Endothelial cell (in vitro differentiated cells): Measurements from ENCODE around the gene ADCY6. TPM values are rescaled to one million over a fixed set of nuclear protein-coding genes. Genes with fewer than 3 reads are reported as not detected.

Experiments
- DNase-seq: peaks from one replicate; pipeline ENCODE4 v3.0.0; 2021; ENCODE audit warnings: low spot score
- H3K27ac Mint-ChIP-seq: one replicate; pipeline ENCODE4 v1.8.0; 2021; ENCODE audit warnings: mixed read lengths, inconsistent platforms; ENCODE audit not compliant: unreplicated experiment
- H3K27me3 Mint-ChIP-seq: one replicate; pipeline ENCODE4 v1.8.0; 2021; ENCODE audit warnings: mild to moderate bottlenecking, moderate library complexity, mixed read lengths, inconsistent platforms; ENCODE audit not compliant: unreplicated experiment
- H3K36me3 Mint-ChIP-seq: one replicate; pipeline ENCODE4 v1.8.0; 2021; ENCODE audit warnings: mild to moderate bottlenecking, low read depth, mixed read lengths, inconsistent platforms; ENCODE audit not compliant: unreplicated experiment
- H3K4me1 Mint-ChIP-seq: one replicate; pipeline ENCODE4 v1.8.0; 2021; ENCODE audit warnings: mild to moderate bottlenecking, mixed read lengths, inconsistent platforms; ENCODE audit not compliant: unreplicated experiment
- H3K4me3 Mint-ChIP-seq: one replicate; pipeline ENCODE4 v1.8.0; 2021; ENCODE audit warnings: mild to moderate bottlenecking, mixed read lengths, inconsistent platforms; ENCODE audit not compliant: unreplicated experiment
- H3K9me3 Mint-ChIP-seq: one replicate; pipeline ENCODE4 v1.8.0; 2021; ENCODE audit warnings: mixed read lengths, inconsistent platforms; ENCODE audit not compliant: unreplicated experiment
- total RNA-seq: library from RNA; stranded (reverse); fragmentation: NEBNext Ultra II Directional; extraction: Animal tissue kit (Norgen Biotek cat#: 25700); gene quantifications from one replicate; pipeline ENCODE4 v1.2.1, GENCODE V29; 2021; ENCODE audit not compliant: unreplicated experiment
- TF ChIP-seq, protein P1 (sequence below): fragments of 200-600 bp; sonication (generic); IDR thresholded peaks from one replicate; pipeline ENCODE4 v1.5.0; 2021; ENCODE audit warnings: antibody characterized with exemption; ENCODE audit not compliant: unreplicated experiment

The ADCY6 gene
- total RNA-seq, 1 donor from 2014 or later = 31.6 TPM

DNA sequence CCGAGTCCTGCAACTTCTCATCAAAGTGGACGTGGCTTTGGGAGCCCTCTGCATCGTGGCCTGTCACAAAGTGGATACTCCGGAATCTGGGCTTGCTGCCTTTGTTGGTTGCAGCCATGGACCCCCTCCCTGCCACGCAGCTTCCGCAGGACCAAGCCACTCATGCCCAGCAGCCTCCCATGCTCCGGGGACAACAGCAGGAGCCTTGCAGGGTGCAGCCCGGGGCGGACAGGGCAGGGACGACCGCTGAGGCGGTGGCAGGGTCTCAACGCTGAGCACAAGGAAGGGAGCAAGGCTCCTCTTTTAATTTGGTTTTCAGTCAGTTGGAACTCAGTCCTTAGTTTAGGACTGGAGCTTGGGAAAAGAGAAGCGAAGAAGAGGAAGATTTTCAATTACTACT, 12.1 kb upstream of the ADCY6 start:
- H3K4me3 Mint-ChIP-seq = no peak overlapping the region

DNA sequence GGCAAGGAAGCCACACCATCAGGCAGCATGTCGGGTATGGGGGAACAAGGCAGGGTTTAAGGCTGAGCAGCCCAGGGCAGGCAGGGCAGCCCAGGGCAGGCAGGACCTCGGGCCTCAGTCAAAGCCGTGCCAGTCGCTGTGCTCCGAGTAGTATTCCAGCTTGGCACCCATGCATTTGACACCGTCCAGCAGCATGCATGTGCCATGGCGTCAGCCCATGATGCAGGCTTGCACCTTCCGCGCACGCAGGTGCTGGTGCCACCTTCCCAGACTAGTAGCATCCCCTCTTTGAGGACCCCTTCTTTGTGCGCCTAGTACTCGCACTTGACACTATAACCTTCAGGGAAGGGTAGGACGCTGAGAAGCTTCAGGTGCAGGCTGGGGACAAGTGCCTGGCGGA, 11.6 kb upstream of the ADCY6 start:
- Mint-ChIP-seq H3K27me3 (no peaks in the 10 kb centered on the region), H3K4me1 (peaks cover 10% of the 10 kb centered on the region), H3K27ac (no peak overlapping the region), H3K36me3 (no peaks in the 10 kb centered on the region), H3K4me3 (no peak overlapping the region), H3K9me3 (no peaks in the 10 kb centered on the region)
- TF ChIP-seq, protein P1, sequence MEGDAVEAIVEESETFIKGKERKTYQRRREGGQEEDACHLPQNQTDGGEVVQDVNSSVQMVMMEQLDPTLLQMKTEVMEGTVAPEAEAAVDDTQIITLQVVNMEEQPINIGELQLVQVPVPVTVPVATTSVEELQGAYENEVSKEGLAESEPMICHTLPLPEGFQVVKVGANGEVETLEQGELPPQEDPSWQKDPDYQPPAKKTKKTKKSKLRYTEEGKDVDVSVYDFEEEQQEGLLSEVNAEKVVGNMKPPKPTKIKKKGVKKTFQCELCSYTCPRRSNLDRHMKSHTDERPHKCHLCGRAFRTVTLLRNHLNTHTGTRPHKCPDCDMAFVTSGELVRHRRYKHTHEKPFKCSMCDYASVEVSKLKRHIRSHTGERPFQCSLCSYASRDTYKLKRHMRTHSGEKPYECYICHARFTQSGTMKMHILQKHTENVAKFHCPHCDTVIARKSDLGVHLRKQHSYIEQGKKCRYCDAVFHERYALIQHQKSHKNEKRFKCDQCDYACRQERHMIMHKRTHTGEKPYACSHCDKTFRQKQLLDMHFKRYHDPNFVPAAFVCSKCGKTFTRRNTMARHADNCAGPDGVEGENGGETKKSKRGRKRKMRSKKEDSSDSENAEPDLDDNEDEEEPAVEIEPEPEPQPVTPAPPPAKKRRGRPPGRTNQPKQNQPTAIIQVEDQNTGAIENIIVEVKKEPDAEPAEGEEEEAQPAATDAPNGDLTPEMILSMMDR = no peak
- DNase-seq = no peak

More for the DNA sequence above, 12.1 kb upstream of the ADCY6 start:
- Mint-ChIP-seq H3K27ac (peak overlapping the region; percentile 70), H3K36me3 (no peaks in the 10 kb centered on the region), H3K9me3 (no peaks in the 10 kb centered on the region), H3K27me3 (no peaks in the 10 kb centered on the region), H3K4me1 (peaks cover 10% of the 10 kb centered on the region)
- TF ChIP-seq, protein P1 = no peak
- no peak for DNase-seq

DNA sequence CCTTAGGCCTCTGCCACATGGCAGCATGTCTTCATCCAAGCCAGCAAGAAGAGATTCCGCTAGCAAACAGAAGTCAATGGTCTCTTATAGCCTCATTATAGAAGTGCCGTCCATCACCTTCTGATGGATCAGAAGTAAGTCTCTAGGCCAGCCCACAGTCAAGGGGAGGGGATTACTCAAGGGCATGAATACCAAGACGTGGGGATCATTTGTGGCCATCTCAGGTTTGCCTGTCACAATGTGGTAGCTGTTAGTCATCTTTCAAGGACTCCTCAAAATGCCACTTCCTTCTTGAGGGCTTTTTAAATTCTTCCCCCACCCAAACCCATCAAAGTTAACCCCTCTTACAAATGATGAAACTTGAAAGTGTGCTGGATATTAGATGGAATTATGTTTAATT, 8.1 kb upstream of the ADCY6 start:
- Mint-ChIP-seq H3K36me3 (no peaks in the 10 kb centered on the region), H3K27me3 (peaks cover 5% of the 10 kb centered on the region), H3K27ac (no peak overlapping the region), H3K4me1 (peaks cover 10% of the 10 kb centered on the region), H3K4me3 (no peak overlapping the region), H3K9me3 (no peaks in the 10 kb centered on the region)
- DNase-seq = no peak
- TF ChIP-seq, protein P1 = no peak

DNA sequence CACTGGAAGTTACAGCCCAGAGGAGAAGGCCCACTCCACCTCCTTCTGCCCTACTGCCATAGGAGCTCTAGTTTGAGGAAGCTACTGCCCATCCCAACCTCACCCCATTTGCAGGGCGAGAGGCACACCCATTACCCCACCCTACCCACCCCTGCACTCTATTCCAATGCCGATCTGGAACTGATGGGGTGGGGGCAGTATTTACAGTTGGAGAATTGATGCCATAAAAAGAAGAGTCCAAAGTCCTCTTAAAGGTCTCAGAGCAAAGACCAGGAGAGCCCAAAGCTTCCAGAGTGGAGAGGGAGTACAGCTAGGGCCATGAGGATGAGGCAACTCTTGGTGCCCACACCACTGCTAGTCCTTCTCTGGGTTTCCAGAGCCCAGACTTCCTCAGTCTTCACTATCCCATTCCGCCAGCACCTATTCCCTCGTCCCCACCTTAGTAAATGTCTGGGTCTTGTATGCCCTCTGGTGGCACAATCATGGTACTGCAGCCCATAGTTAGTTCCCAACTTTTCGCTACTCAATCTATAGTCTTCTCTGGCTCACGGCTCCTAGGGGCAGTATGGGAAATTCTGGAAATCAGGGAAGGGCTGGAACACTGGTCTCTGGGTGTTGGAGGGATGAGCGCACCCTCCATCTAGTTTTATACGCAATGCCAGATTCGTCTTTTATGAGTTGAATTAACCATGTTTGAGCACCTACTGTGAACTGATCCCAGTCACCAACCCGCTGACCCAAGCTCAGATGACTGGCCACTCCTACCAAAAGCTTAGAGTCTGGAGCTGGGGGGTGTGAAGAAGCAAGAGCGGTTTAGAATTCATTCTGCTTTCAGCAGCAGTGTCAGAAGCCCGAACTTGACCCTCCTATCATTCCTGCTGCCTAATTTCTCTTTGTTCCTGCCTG, 6.9 kb upstream of the ADCY6 start:
- Mint-ChIP-seq H3K9me3 (no peaks in the 10 kb centered on the region), H3K27me3 (peaks cover 5% of the 10 kb centered on the region), H3K4me3 (peak overlapping the region; percentile 1), H3K36me3 (no peaks in the 10 kb centered on the region), H3K27ac (no peak overlapping the region), H3K4me1 (peaks cover 3% of the 10 kb centered on the region)
- peak; percentile 69 for DNase-seq
- TF ChIP-seq, protein P1 = peak; percentile 99

DNA sequence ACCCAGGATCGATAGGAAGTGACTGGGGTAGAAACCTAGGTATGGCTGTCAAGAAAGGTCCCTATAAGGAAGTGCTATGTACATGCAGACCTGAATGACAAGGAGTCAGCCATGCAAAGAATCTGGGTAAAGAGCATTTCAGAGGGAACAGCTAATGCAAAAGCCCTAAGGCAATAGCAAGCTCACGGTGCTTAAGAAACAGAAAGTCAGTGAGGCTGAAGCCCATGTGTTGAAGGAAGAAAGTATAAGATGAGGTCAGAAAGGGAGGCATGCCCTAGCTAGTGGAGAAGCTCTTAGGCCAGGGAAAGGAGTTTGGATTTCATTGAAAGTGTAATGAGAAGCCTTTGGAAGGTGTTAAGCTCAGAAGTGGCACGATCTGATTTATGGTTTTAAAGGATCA, 6.0 kb upstream of the ADCY6 start:
- Mint-ChIP-seq H3K4me3 (no peak overlapping the region), H3K4me1 (peaks cover 5% of the 10 kb centered on the region), H3K27ac (no peak overlapping the region), H3K36me3 (no peaks in the 10 kb centered on the region), H3K27me3 (peaks cover 5% of the 10 kb centered on the region), H3K9me3 (no peaks in the 10 kb centered on the region)
- DNase-seq = no peak
- TF ChIP-seq, protein P1 = no peak
